Neural progenitor cell (in vitro differentiated cells): ENCODE data around the gene MDH1.

ENCODE experiments used
- CTCF ChIP-seq: fragments of 200-600 bp; sonication (generic); IDR thresholded peaks from 2 replicates; pipeline ENCODE4 v1.5.1; 2017; ENCODE audit warnings: antibody characterized with exemption, mild to moderate bottlenecking
- EZH2 ChIP-seq: fragments of 200-600 bp; sonication (generic); IDR thresholded peaks from 2 replicates; pipeline ENCODE4 v1.6.1; 2017; ENCODE audit warnings: antibody characterized with exemption, mild to moderate bottlenecking, moderate library complexity

GRCh38 chr2:63613391-63613901 lies 24.7 kb downstream of the MDH1 start:
- TF ChIP-seq CTCF (no peak), EZH2 (no peak)
